HG03571 (cell line): Measurements from ENCODE around the gene IFI27L2.

Experiments
- ATAC-seq: cut with Tn5 transposase; IDR thresholded peaks from one replicate; pipeline ENCODE4 v1.9.1; 2021; ENCODE audit not compliant: unreplicated experiment

Gene IFI27L2

GRCh38 chr14:94103554-94104150 lies 25.8 kb downstream of the IFI27L2 start:
- ATAC-seq, result no peak

- no peak for ATAC-seq
Observed at GRCh38 chr14:94102768-94103482, 26.5 kb downstream of the IFI27L2 start.

- ATAC-seq, result no peak
Observed at GRCh38 chr14:94101748-94102147, 27.7 kb downstream of the IFI27L2 start.

- no peak for ATAC-seq
Observed at GRCh38 chr14:94100847-94101246, 28.6 kb downstream of the IFI27L2 start.

- ATAC-seq, result no peak
Observed at GRCh38 chr14:94099006-94099405, 30.4 kb downstream of the IFI27L2 start.

- ATAC-seq, result no peak
Observed at GRCh38 chr14:94098326-94098992, 30.9 kb downstream of the IFI27L2 start.

- ATAC-seq, result no peak
Observed at GRCh38 chr14:94097091-94097490, 32.3 kb downstream of the IFI27L2 start.

- no peak for ATAC-seq
Observed at GRCh38 chr14:94093418-94093817, 36.0 kb downstream of the IFI27L2 start.

GRCh38 chr14:94089479-94089878 lies 39.9 kb downstream of the IFI27L2 start:
- no peak for ATAC-seq

GRCh38 chr14:94088516-94088915 lies 40.9 kb downstream of the IFI27L2 start:
- ATAC-seq, result no peak

- no peak for ATAC-seq
Observed at GRCh38 chr14:94087891-94088290, 41.5 kb downstream of the IFI27L2 start.

GRCh38 chr14:94081386-94081820 lies 48.0 kb downstream of the IFI27L2 start:
- peak; percentile 27 for ATAC-seq

- ATAC-seq, result peak; percentile 97
Observed at GRCh38 chr14:94080621-94081385, 48.6 kb downstream of the IFI27L2 start, which contains the start of the genes DDX24 and IFI27L1. Gene DDX24, minus strand, starts transcription at chr14:94081202. Its CDS starts 1,460 bp downstream, at chr14:94079742. Gene IFI27L1, plus strand, starts transcription at chr14:94081310. Its CDS starts 15,628 bp downstream, at chr14:94096938.

GRCh38 chr14:94079891-94080620 lies 49.3 kb downstream of the IFI27L2 start:
- no peak for ATAC-seq

- ATAC-seq, result no peak
Observed at GRCh38 chr14:94077823-94078222, 51.6 kb downstream of the IFI27L2 start.
